Keratinocyte (primary cell): ENCODE results near the gene UNG.

Experiments used
- CTCF ChIP-seq, 3 experiments: IDR thresholded peaks in 1 of 3; conservative IDR thresholded peaks in 1 of 3; optimal IDR thresholded peaks in 1 of 3; 2 replicates in 2 of 3; 3 replicates in 1 of 3; pipeline versions ENCODE3 to v1.5.1; 2011; ENCODE audit warnings: low read length in 3 of 3, mild to moderate bottlenecking in 3 of 3, moderate library complexity in 2 of 3, control low read depth in 1 of 3, inconsistent platforms in 1 of 3; ENCODE audit not compliant: insufficient read depth in 2 of 3; ENCODE audit errors: extremely low read depth in 1 of 3
- EZH2 ChIP-seq: IDR thresholded peaks from one replicate; pipeline ENCODE4 v1.6.1; 2012; ENCODE audit warnings: inconsistent platforms, mild to moderate bottlenecking, low read length, moderate library complexity

DNA sequence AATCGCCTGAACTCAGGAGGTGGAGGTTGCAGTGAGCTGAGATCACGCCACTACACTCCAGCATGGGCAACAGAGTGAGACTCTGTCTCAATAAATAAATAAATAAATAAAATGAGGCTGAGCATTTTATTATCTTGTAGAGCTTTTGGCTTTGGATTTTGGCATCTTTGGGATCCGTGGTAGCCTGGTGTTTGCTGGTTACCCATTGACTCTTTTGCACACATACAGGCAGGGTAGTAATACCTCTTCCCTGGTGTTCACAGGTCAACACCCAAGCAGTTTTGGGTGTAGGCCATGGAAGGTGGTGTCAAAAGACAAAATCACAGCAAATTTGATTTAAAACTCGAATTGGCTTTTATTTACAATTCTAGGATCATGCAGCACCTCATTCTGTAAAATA, 46.8 kb downstream of the UNG start:
- TF ChIP-seq CTCF (optimal IDR thresholded peaks at IDR 0.05 in 1 of 3, IDR thresholded peaks at IDR 0.05 in 1 of 3, conservative IDR thresholded peaks at IDR 0.05 in 1 of 3; ENCODE audit: extremely low read depth in 1 of 3, insufficient read depth in 2 of 3, low read length in 3 of 3) (no peak), EZH2 (no peak)
